GM21528 (cell line): ENCODE measurements around the gene DCTN5.

Experiments used
- ATAC-seq: cut with Tn5 transposase; IDR thresholded peaks from one replicate; pipeline ENCODE4 v1.9.1; 2021; ENCODE audit warnings: mild to moderate bottlenecking, moderate library complexity; ENCODE audit not compliant: unreplicated experiment, low FRiP score

DCTN5 gene

DNA sequence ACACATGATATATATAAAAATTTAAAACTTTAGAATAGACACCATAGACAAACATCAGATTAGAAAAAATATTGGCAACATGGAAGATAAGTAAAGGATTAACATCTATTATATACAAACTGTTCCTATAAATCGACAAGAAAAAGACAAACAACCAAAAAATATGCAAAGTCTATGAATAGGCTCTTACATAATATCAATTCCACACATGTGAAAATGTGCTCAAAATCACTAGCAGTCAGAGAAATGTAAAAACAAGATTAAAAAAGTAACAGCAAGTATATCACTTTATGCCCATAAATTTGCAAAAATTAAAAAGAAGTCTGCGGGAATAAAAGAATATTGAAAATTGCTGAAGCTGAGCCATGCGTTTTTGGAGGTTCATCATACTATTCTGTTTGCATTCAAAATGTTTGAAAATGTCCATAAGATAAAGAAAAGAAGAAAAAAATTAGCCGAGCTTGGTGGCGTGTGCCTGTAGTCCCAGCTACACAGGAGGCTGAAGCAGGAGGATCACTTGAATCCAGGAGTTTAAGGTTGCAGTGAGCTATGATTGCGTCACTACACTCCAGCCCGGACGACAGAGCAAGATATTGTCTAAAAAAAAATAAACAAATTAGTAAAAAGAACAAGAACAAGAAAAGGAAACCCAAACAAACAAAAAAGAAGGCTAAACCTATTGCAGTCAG lies 83.0 kb downstream of the DCTN5 start:
- no peak for ATAC-seq

DNA sequence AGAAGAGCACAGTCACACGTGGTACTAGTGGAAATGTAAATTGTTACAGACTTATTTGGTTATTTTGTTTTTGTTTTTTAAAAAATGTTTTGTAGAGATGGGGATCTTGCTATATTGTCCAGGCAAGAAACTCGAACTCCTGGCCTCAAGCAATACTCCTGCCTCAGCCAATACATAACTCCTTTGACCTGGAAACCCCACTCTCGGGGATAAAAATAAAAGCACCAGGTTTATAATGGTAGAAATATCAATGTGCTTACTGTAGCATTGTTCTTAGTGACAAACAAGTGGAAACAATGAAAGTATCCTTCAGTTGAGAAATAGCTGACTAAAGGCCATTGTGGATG lies 83.5 kb downstream of the DCTN5 start:
- no peak for ATAC-seq

DNA sequence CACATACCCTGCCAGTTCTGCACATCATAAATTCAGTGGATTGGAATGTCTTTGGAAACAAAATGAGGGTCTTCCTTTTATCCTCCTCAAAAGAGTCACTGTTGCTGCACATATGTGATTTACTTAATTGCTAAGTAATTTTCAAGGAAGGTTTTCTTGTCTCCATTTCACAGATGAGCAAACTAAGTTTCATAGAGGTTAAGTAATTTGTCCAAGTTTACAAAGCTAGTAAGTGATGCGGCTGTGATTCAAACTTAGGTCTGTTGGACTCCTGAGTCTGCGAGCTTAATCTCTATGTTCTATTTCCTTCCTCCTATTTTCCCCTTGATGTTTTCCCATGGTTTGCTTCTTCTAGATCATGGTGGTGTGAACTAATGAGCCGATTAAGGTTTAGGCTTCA lies 85.4 kb downstream of the DCTN5 start:
- ATAC-seq = no peak
